Aorta (tissue), 5 donors: ENCODE data around the gene RARG. TPM values are rescaled to one million over a fixed set of nuclear protein-coding genes. Genes with fewer than 3 reads are reported as not detected.

Experiments used
- ATAC-seq: fragments of 200-7000 bp; cut with Tn5 transposase; one replicate; pipeline ENCODE4 v1.9.1; 2022; ENCODE audit warnings: moderate library complexity; ENCODE audit not compliant: low FRiP score
- DNase-seq, 2 donors: peaks; one replicate each; pipeline ENCODE4 v3.0.0-alpha.2; 2020
- H3K27ac ChIP-seq, 2 donors: one replicate each; pipeline ENCODE4 v1.5.1; 2013; ENCODE audit warnings: low read length in 2 of 2, mild to moderate bottlenecking in 2 of 2, moderate library complexity in 2 of 2, control low read depth in 1 of 2, inconsistent platforms in 1 of 2, low read depth in 1 of 2
- H3K27me3 ChIP-seq, 2 donors: one replicate each; pipeline ENCODE4 v1.6.1; 2013; ENCODE audit warnings: control low read depth in 1 of 2, low read length in 1 of 2, mild to moderate bottlenecking in 1 of 2, moderate library complexity in 1 of 2; ENCODE audit not compliant: insufficient read depth in 2 of 2, control insufficient read depth in 1 of 2
- H3K36me3 ChIP-seq, 2 donors: one replicate each; pipeline ENCODE4 v1.6.1; 2013; ENCODE audit warnings: control low read depth in 1 of 2, low read length in 1 of 2, mild to moderate bottlenecking in 1 of 2; ENCODE audit not compliant: insufficient read depth in 2 of 2, control insufficient read depth in 1 of 2
- H3K4me1 ChIP-seq, 2 donors: one replicate each; pipeline ENCODE4 v1.6.1; 2013; ENCODE audit warnings: low read length in 2 of 2, control low read depth in 1 of 2, mild to moderate bottlenecking in 1 of 2, moderate library complexity in 1 of 2; ENCODE audit not compliant: insufficient read depth in 2 of 2, control insufficient read depth in 1 of 2
- H3K4me3 ChIP-seq, 2 donors: one replicate each; pipeline ENCODE4 v1.5.1; 2013; ENCODE audit warnings: low read length in 2 of 2, control low read depth in 1 of 2, mild to moderate bottlenecking in 1 of 2
- H3K9me3 ChIP-seq: one replicate; pipeline ENCODE4 v1.6.1; 2013; ENCODE audit warnings: mild to moderate bottlenecking, low read length; ENCODE audit not compliant: control insufficient read depth
- WGBS, 2 donors: extraction: QIAGEN DNeasy Blood & Tissue Kit; methylation state at CpG; one replicate each; pipeline ENCODE4 v1.1.7; 2013; 5-methylcytosine and 5-hydroxymethylcytosine counted together
- intact Hi-C, 2 donors: fragments of 100-400 bp; cut with DNase I; formaldehyde crosslinking; loops; one replicate each; pipeline versions ENCODE4 v1.14.2 to v1.15.0; 2022
- polyA plus RNA-seq, 2 donors: library from polyadenylated mRNA; stranded (reverse); fragments of 200-250 nt; gene quantifications; one replicate each; pipeline ENCODE4 v1.2.3, GENCODE V29; 2013
- total RNA-seq, 2 donors: library from RNA; stranded (reverse); fragmentation: NEBNext Ultra II Directional; extraction: Animal tissue kit (Norgen Biotek cat#: 25700); gene quantifications; one replicate each; pipeline ENCODE4 v1.2.1, GENCODE V29; 2021
- donor health status: healthy with polysubstance abuse.
- donor health status: Bipolar disorder and iron deficiency.
- donor health status: DM: no; HTN: no; CAD: no.
- donor health status: DM: no; HTN: no; CAD: no.
- donor health status: DM: yes; HTN: yes; CAD: no.

RARG gene
- total and polyA plus RNA-seq, 4 donors, result 14.5 to 63.9 (median 34.1) TPM

- H3K4me1 ChIP-seq, result no peaks in the 10 kb centered on the region
- no peak for ATAC-seq
- no peaks in the 10 kb centered on the region for H3K9me3 ChIP-seq
- peak overlapping the region; percentile 59 to 69 for H3K27ac ChIP-seq
- no peaks in the 10 kb centered on the region for H3K27me3 ChIP-seq
- intact Hi-C loops, result loop anchor here in 1 of 2 donors (5.0 kb wide), 1 partner anchor 44 kb away; the partner anchor contains the start of gene ESPL1
- DNase-seq, result peak; percentile 13 to 50
- H3K4me3 ChIP-seq, result no peak overlapping the region
- 29 to 30% methylated on average over 4 of the region's 4 CpGs for WGBS, 2 donors
- peaks cover 0 to 2% of the 10 kb centered on the region in 2 donors for H3K36me3 ChIP-seq
Measured at GRCh38 chr12:53222806-53223261, 9.2 kb downstream of the RARG start.

GRCh38 chr12:53222170-53222721, 9.8 kb downstream of the RARG start:
- peak overlapping the region in 1 of 2 donors; percentile 57 for H3K4me3 ChIP-seq
- no peak for ATAC-seq
- H3K4me1 ChIP-seq, result no peaks in the 10 kb centered on the region
- peak overlapping the region in 1 of 2 donors; percentile 90 for H3K27ac ChIP-seq
- 33 to 34% methylated on average over 5 of the region's 5 CpGs for WGBS, 2 donors
- intact Hi-C loops, result loop anchor here in 1 of 2 donors (5.0 kb wide), 1 partner anchor 45 kb away; the partner anchor contains the start of gene ESPL1
- H3K27me3 ChIP-seq, result no peaks in the 10 kb centered on the region
- peak; percentile 21 to 52 for DNase-seq
- peaks cover 0 to under 1% of the 10 kb centered on the region in 2 donors for H3K36me3 ChIP-seq
- H3K9me3 ChIP-seq, result no peaks in the 10 kb centered on the region

GRCh38 chr12:53221203-53222080, 10.6 kb downstream of the RARG start:
- intact Hi-C loops, result loop anchor here in 1 of 2 donors (1.0 to 5.0 kb wide), 2 partner anchors 11 to 46 kb away; partner anchors contain the start of genes ESPL1 and RARG
- 1% methylated on average over 43 to 72 of the region's 72 CpGs for WGBS, 2 donors
- H3K4me1 ChIP-seq, result no peaks in the 10 kb centered on the region

GRCh38 chr12:53220694-53221202, 11.3 kb downstream of the RARG start:
- Histone ChIP-seq H3K36me3 (no peaks in the 10 kb centered on the region), H3K4me3 (peak overlapping the region; percentile 68 to 78), H3K27me3 (no peaks in the 10 kb centered on the region), H3K27ac (peak overlapping the region; percentile 85 to 90), H3K9me3 (no peaks in the 10 kb centered on the region), H3K4me1 (no peaks in the 10 kb centered on the region)
- DNase-seq (peak; percentile 96 to 97), ATAC-seq (peak; percentile 91)
- intact Hi-C loops, result loop anchor here in 1 of 2 donors (1.0 to 5.0 kb wide), 2 partner anchors 12 to 47 kb away; partner anchors contain the start of genes ESPL1 and RARG
- whole genome bisulfite sequencing, 2 donors, result 0 to 1% methylated on average over 29 to 42 of the region's 42 CpGs

More at GRCh38 chr12:53221203-53222080, 10.6 kb downstream of the RARG start:
- Histone ChIP-seq H3K9me3 (no peaks in the 10 kb centered on the region), H3K27ac (peak overlapping the region; percentile 85 to 90), H3K36me3 (no peaks in the 10 kb centered on the region), H3K27me3 (no peaks in the 10 kb centered on the region), H3K4me3 (peak overlapping the region; percentile 19 to 57)
- DNase-seq (peak; percentile 85 to 91), ATAC-seq (peak; percentile 73)

- ATAC-seq, result peak; percentile 33
- Histone ChIP-seq H3K27me3 (no peaks in the 10 kb centered on the region), H3K4me3 (peak overlapping the region; percentile 68 to 78), H3K27ac (peak overlapping the region in 1 of 2 donors; percentile 35), H3K9me3 (no peaks in the 10 kb centered on the region), H3K36me3 (peaks cover 0 to 2% of the 10 kb centered on the region in 2 donors), H3K4me1 (no peaks in the 10 kb centered on the region)
- WGBS, 2 donors, result 0% methylated on average over 39 to 52 of the region's 53 CpGs
- DNase-seq, result peak; percentile 84 to 87
- intact Hi-C loops, result loop anchor here in 1 of 2 donors (5.0 kb wide), 1 partner anchor 47 kb away; the partner anchor contains the start of gene ESPL1
Measured at GRCh38 chr12:53219956-53220693, 11.9 kb downstream of the RARG start.

GRCh38 chr12:53219292-53219955, 12.6 kb downstream of the RARG start:
- ATAC-seq (no peak), DNase-seq (peak; percentile 65 to 86)
- peaks cover 0 to 4% of the 10 kb centered on the region in 2 donors for H3K36me3 ChIP-seq
- H3K9me3 ChIP-seq, result no peaks in the 10 kb centered on the region
- no peaks in the 10 kb centered on the region for H3K27me3 ChIP-seq
- intact Hi-C loops, result no loop called here
- WGBS, 2 donors, result 0 to 2% methylated on average over 27 of the region's 27 CpGs
- H3K4me1 ChIP-seq, result no peaks in the 10 kb centered on the region
- peak overlapping the region; percentile 68 to 78 for H3K4me3 ChIP-seq
- peak overlapping the region in 1 of 2 donors; percentile 1 for H3K27ac ChIP-seq

GRCh38 chr12:53218551-53219291, 13.3 kb downstream of the RARG start:
- Histone ChIP-seq H3K4me1 (no peaks in the 10 kb centered on the region), H3K27ac (no peak overlapping the region), H3K36me3 (peaks cover 0 to 4% of the 10 kb centered on the region in 2 donors), H3K27me3 (no peaks in the 10 kb centered on the region), H3K9me3 (no peaks in the 10 kb centered on the region), H3K4me3 (peak overlapping the region; percentile 68 to 78)
- DNase-seq (peak in 1 of 2 donors; percentile 76), ATAC-seq (peak; percentile 33)
- intact Hi-C loops, result no loop called here
- whole genome bisulfite sequencing, 2 donors, result 5 to 6% methylated on average over 22 to 30 of the region's 30 CpGs
